Lung (tissue), 12 donors: ENCODE data around the gene AIF1. TPM values are rescaled to one million over a fixed set of nuclear protein-coding genes. Genes with fewer than 3 reads are reported as not detected.

Source experiments
- ATAC-seq: fragments of 200-7000 bp; cut with Tn5 transposase; one replicate; pipeline ENCODE4 v1.9.1; 2020; ENCODE audit warnings: moderate number of reproducible peaks; ENCODE audit not compliant: insufficient read depth, low FRiP score
- DNase-seq, 3 donors: peaks; one replicate each; pipeline ENCODE4 v3.0.0-alpha.2; 2013 to 2017
- H3K27ac ChIP-seq, 2 donors: one replicate each; pipeline ENCODE4 v1.5.1; 2013; ENCODE audit warnings: mild to moderate bottlenecking in 2 of 2, moderate library complexity in 2 of 2, control low read depth in 1 of 2, inconsistent platforms in 1 of 2, low read depth in 1 of 2, low read length in 1 of 2
- H3K27me3 ChIP-seq, 3 donors: one replicate each; pipeline ENCODE4 v1.5.1; 2013; ENCODE audit warnings: low read length in 2 of 3; ENCODE audit not compliant: control insufficient read depth in 3 of 3, insufficient read depth in 3 of 3
- H3K36me3 ChIP-seq, 4 donors: one replicate each; pipeline ENCODE4 v1.5.1; 2013; ENCODE audit warnings: low read length in 4 of 4, mild to moderate bottlenecking in 1 of 4, moderate library complexity in 1 of 4; ENCODE audit not compliant: control insufficient read depth in 4 of 4, insufficient read depth in 4 of 4
- H3K4me1 ChIP-seq, 5 donors: one replicate each; pipeline ENCODE4 v1.5.1; 2013; ENCODE audit warnings: low read length in 5 of 5, mild to moderate bottlenecking in 2 of 5, moderate library complexity in 1 of 5; ENCODE audit not compliant: control insufficient read depth in 5 of 5, insufficient read depth in 5 of 5
- H3K4me3 ChIP-seq: one replicate; pipeline ENCODE4 v1.5.1; 2013; ENCODE audit warnings: mild to moderate bottlenecking, control low read depth, moderate library complexity
- H3K9ac ChIP-seq, 2 donors: one replicate each; pipeline ENCODE4 v1.5.1; 2013; ENCODE audit warnings: low read length in 2 of 2, control low read depth in 1 of 2; ENCODE audit not compliant: insufficient read depth in 1 of 2
- H3K9me3 ChIP-seq, 4 donors: one replicate each; pipeline ENCODE4 v1.5.1; 2013; ENCODE audit warnings: low read length in 3 of 4, mild to moderate bottlenecking in 1 of 4, moderate library complexity in 1 of 4; ENCODE audit not compliant: control insufficient read depth in 4 of 4, insufficient read depth in 3 of 4
- CTCF ChIP-seq: IDR thresholded peaks from 2 replicates; pipeline ENCODE4 v1.5.1; 2012; ENCODE audit warnings: mild to moderate bottlenecking; ENCODE audit errors: control extremely low read depth, extremely low read depth
- WGBS, 2 donors: extraction: QIAGEN DNeasy Blood & Tissue Kit; methylation state at CpG; one replicate each; pipeline ENCODE4 v1.1.7; 2013; 5-methylcytosine and 5-hydroxymethylcytosine counted together
- polyA plus RNA-seq, 2 donors: library from polyadenylated mRNA; stranded (reverse); fragments of 200-250 nt; gene quantifications; one replicate each; pipeline ENCODE4 v1.2.1, GENCODE V29; 2013
- total RNA-seq, 2 donors: library from RNA; depleted of rRNA in 1 of 2; stranded (reverse); fragments of >200 nt in 1 of 2; gene quantifications; one replicate each; pipeline ENCODE4 v1.2.1, GENCODE V29; 2014 to 2021
- donor health status: control.
- donor health status: control.
- donor health status: Bipolar disorder and iron deficiency.
- donor health status: healthy.
- donor health status: DM: yes; HTN: yes; CAD: no.

Gene AIF1
- total and polyA plus RNA-seq, 4 donors = 38.7 to 345 (median 88.0) TPM

GRCh38 chr6:31636698-31637596, 21.9 kb downstream of the AIF1 start:
- 85 to 86% methylated on average over 27 of the region's 27 CpGs for WGBS, 2 donors
- no peak overlapping the region for H3K27ac ChIP-seq
- H3K9ac ChIP-seq = no peak overlapping the region
- no peaks in the 10 kb centered on the region for H3K9me3 ChIP-seq
- no peaks in the 10 kb centered on the region for H3K27me3 ChIP-seq
- ATAC-seq = no peak
- no peaks in the 10 kb centered on the region for H3K4me1 ChIP-seq
- peaks cover 61 to 84% (median 70%) of the 10 kb centered on the region in 4 donors for H3K36me3 ChIP-seq
- no peak for TF ChIP-seq CTCF
- H3K4me3 ChIP-seq = no peak overlapping the region
- DNase-seq = no peak

- peaks cover 52 to 78% (median 65%) of the 10 kb centered on the region in 4 donors for H3K36me3 ChIP-seq
- no peak overlapping the region for H3K27ac ChIP-seq
- TF ChIP-seq CTCF = no peak
- no peaks in the 10 kb centered on the region for H3K27me3 ChIP-seq
- no peaks in the 10 kb centered on the region for H3K9me3 ChIP-seq
- no peaks in the 10 kb centered on the region for H3K4me1 ChIP-seq
- no peak for ATAC-seq
- no peak for DNase-seq
- no peak overlapping the region for H3K4me3 ChIP-seq
- H3K9ac ChIP-seq = no peak overlapping the region
- WGBS, 2 donors = 84 to 91% methylated on average over 9 of the region's 9 CpGs
Observed at GRCh38 chr6:31639043-31639442, 24.0 kb downstream of the AIF1 start.

- DNase-seq (no peak), ATAC-seq (no peak)
- Histone ChIP-seq H3K36me3 (peaks cover 48 to 78% (median 63%) of the 10 kb centered on the region in 4 donors), H3K27me3 (no peaks in the 10 kb centered on the region), H3K4me3 (no peak overlapping the region), H3K4me1 (no peaks in the 10 kb centered on the region), H3K27ac (no peak overlapping the region), H3K9ac (no peak overlapping the region), H3K9me3 (no peaks in the 10 kb centered on the region)
- WGBS, 2 donors = 71 to 75% methylated on average over 10 of the region's 10 CpGs
- no peak for TF ChIP-seq CTCF
Observed at GRCh38 chr6:31639449-31639861, 24.4 kb downstream of the AIF1 start.
